Stimulated activated CD8-positive, alpha-beta memory T cell treated with anti-CD3 and anti-CD28 coated beads, Interleukin-12 subunit alpha, Interleukin-12 subunit beta, amount 100 ng/mL, for 1 hour (primary cell): Measurements from ENCODE around the gene DBX1.

ENCODE experiments used
- DNase-seq: peaks from one replicate; pipeline ENCODE4 v3.0.0-alpha.2; 2020; ENCODE audit warnings: low read depth

Gene DBX1

GRCh38 chr11:20120134-20120925, 39.9 kb downstream of the DBX1 start:
- no peak for DNase-seq

GRCh38 chr11:20119315-20119714, 41.0 kb downstream of the DBX1 start:
- DNase-seq = no peak

- DNase-seq = no peak
Measured at GRCh38 chr11:20118209-20118608, 42.1 kb downstream of the DBX1 start.

- no peak for DNase-seq
Measured at GRCh38 chr11:20117291-20117690, 43.0 kb downstream of the DBX1 start.

- no peak for DNase-seq
Measured at GRCh38 chr11:20116825-20117224, 43.5 kb downstream of the DBX1 start.

GRCh38 chr11:20114588-20114987, 45.7 kb downstream of the DBX1 start:
- DNase-seq = no peak

- DNase-seq = no peak
Measured at GRCh38 chr11:20113149-20113438, 47.2 kb downstream of the DBX1 start.

GRCh38 chr11:20112291-20113148, 47.8 kb downstream of the DBX1 start:
- DNase-seq = no peak

GRCh38 chr11:20111871-20112270, 48.4 kb downstream of the DBX1 start:
- DNase-seq = no peak

GRCh38 chr11:20110908-20111669, 49.2 kb downstream of the DBX1 start:
- DNase-seq = peak; percentile 7

- no peak for DNase-seq
Measured at GRCh38 chr11:20109731-20110445, 50.4 kb downstream of the DBX1 start.
